ENCODE results near the gene CAPN7.

Gene CAPN7

GRCh38 chr3:15204005-15204404 lies 2.0 kb upstream of the CAPN7 start:
- DNase-seq (ENCODE audit: low spot score): no peak
- TF ChIP-seq, protein P1, sequence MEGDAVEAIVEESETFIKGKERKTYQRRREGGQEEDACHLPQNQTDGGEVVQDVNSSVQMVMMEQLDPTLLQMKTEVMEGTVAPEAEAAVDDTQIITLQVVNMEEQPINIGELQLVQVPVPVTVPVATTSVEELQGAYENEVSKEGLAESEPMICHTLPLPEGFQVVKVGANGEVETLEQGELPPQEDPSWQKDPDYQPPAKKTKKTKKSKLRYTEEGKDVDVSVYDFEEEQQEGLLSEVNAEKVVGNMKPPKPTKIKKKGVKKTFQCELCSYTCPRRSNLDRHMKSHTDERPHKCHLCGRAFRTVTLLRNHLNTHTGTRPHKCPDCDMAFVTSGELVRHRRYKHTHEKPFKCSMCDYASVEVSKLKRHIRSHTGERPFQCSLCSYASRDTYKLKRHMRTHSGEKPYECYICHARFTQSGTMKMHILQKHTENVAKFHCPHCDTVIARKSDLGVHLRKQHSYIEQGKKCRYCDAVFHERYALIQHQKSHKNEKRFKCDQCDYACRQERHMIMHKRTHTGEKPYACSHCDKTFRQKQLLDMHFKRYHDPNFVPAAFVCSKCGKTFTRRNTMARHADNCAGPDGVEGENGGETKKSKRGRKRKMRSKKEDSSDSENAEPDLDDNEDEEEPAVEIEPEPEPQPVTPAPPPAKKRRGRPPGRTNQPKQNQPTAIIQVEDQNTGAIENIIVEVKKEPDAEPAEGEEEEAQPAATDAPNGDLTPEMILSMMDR (IDR thresholded peaks at IDR 0.05; ENCODE audit: extremely low read depth, missing control alignments): no peak

- no peak for DNase-seq (ENCODE audit: low spot score)
- TF ChIP-seq, protein P1 (IDR thresholded peaks at IDR 0.05; ENCODE audit: extremely low read depth, missing control alignments): no peak
Measured at GRCh38 chr3:15205482-15205933, 538 bp upstream of the CAPN7 start.

DNA sequence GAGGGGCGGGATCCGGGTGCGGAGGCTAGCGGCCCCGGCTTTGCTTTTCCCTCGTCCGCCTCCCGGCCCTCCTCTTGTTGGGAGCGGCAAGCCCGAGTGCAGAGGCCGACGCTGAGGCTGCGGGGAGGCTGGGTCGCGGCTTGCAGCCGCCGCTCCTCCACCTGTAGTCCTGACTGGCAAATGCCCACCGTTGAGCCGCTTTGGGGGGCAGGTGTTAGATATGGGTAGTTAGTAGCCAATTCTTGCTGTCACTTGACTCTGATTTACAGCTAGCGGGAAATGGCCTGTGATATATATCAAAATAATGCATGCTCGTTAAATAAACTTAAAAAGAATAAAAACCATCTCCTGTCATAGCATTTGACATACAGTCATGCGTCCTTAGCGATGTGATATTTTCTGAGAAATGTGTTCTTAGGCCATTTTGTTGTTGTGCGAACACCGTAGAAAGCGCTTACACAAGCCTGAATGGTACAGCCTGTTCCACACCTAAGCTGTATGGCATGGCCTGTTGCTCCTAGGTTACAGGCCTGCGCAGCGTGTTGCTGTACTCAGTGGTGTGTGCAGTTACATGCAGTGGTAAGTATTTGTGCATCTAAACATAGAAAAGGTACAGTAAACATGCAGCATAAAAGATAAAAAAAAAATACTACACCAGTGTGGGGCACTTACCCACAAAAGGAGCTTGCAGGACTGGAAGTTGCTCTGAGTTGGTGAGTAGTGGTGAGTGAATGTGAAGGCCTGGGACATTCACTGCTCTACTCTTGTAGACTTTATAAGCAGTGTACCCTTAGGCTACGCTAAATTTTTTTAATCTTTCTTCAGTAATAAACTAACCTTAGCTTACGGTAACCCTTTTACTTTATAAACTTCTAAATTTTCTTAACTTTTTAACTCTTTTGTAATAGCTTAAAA lies 873 bp downstream of the CAPN7 start:
- peak; percentile 32 for DNase-seq (ENCODE audit: low spot score)

GRCh38 chr3:15207836-15208504 lies 1.9 kb downstream of the CAPN7 start:
- DNase-seq (ENCODE audit: low spot score): no peak
- TF ChIP-seq, protein P1 (IDR thresholded peaks at IDR 0.05; ENCODE audit: extremely low read depth, missing control alignments): no peak

More for the DNA sequence above, 873 bp downstream of the CAPN7 start:
- TF ChIP-seq, protein P1 (IDR thresholded peaks at IDR 0.05; ENCODE audit: extremely low read depth, missing control alignments): no peak

GRCh38 chr3:15211937-15212336 lies 5.9 kb downstream of the CAPN7 start:
- TF ChIP-seq, protein P1 (IDR thresholded peaks at IDR 0.05; ENCODE audit: extremely low read depth, missing control alignments): no peak
- no peak for DNase-seq (ENCODE audit: low spot score)

GRCh38 chr3:15214758-15215157 lies 8.7 kb downstream of the CAPN7 start:
- DNase-seq (ENCODE audit: low spot score): no peak
- TF ChIP-seq, protein P1 (IDR thresholded peaks at IDR 0.05; ENCODE audit: extremely low read depth, missing control alignments): no peak

GRCh38 chr3:15215996-15216395 lies 9.9 kb downstream of the CAPN7 start:
- TF ChIP-seq, protein P1 (IDR thresholded peaks at IDR 0.05; ENCODE audit: extremely low read depth, missing control alignments): no peak
- no peak for DNase-seq (ENCODE audit: low spot score)

All from GM20000 (cell line).